NK-92 treated with Interleukin-12 subunit alpha and Interleukin-12 subunit beta, amount 100 ng/mL, for 24 hours (cell line): ENCODE results near the gene KRT80.
"Not testable (repeated sequence)": the region's sequence is repeated elsewhere in the genome, so short reads cannot be mapped to it uniquely, and the experiment has no call there.

ENCODE experiments used
- DNase-seq: peaks from one replicate; lab custom pipeline; 2025; lab: John Stamatoyannopoulos, UW

Gene KRT80

DNA sequence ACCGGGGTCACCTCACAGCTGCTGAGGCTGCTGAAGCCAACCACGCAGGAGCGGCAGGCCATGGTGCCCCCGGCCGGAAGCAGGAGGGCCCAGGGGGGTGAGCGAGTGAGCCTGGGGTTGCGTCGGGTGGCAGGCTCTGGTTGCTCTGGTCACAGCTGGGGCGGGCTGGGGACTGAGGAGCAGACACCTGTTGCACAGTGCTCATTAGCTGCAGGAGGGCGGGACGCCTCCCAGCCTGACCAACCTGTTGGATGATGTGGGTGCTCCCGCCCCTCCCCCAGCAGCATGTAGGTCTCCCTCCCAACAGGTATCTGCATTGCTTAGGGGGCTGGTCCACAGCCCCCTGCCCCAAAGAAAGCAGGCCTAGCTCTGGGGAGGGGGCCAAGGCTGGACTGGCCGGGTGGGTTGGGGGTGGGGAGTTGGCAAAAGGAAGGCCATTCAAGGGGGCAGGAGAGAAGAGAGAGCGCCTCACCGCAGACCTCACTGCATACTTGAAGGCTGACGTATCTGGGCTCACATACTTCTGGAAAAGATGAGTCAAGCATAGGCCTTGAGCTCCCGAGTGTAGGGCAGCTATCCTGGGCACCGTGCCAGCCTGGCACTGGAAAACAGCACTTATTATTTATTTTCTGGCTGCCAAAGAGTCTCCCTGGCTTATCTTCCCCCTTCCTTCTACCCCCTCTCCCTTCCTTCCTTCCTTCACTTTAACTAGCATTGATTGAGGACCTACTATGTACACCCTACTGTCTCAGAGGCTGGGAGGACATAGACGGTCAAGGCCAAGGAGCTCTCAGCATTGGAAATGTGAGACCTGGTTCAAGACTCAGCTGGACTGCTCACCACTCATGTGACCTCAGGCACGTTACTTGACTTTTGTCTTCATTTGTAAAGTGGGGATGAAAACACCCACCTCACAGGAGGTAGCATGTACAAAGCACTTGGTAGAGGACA is at the start of gene KRT80:
TSS of gene KRT80 (minus strand) at position 174 of the 951 bp plus-strand sequence. CDS start at position 62, 112 bp downstream.
- no peak for DNase-seq

DNA sequence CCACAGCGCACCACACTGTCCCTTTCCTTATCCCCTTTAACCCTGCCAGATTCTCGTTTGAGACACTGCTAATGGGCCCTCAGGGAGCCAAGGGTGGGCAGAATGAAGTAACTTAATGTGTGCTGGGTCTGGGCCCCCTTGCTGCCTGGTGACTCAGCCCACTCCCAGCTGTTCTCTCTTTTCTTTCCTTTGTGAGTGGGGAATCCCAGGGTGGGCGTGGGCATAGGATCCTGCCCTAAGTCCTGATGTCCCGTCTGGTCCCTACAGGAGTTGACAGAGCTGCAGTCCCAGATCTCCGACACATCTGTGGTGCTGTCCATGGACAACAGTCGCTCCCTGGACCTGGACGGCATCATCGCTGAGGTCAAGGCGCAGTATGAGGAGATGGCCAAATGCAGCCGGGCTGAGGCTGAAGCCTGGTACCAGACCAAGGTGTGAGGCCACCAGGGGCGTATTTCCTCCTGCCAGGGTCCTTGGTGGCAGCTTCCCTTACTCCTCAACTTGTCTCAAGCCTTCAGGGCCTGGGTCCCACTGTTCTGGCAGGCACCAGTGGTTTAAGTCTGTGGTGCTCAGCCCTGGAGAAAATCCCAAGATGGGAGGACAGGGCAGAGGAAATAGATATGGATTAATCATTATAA is 49.5 kb upstream of the KRT80 start:
- DNase-seq = no peak

DNA sequence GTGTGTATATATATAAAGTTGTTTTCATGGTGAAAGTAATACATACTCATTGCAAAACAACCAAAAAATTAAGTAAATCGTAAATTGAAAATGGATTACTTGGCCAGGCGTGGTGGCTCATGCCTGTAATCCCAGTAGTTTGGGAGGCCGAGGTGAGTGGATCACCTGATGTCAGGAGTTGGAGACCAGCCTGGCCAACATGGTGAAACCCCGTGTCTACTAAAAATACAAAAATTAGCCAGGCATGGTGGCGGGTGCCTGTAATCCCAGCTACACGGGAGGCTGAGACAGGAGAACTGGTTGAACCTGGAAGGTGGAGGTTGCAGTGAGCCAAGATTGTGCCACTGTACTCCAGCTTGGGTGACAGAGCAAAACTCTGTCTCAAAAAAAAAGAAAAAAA is 48.4 kb upstream of the KRT80 start:
- DNase-seq = not testable (repeated sequence)

DNA sequence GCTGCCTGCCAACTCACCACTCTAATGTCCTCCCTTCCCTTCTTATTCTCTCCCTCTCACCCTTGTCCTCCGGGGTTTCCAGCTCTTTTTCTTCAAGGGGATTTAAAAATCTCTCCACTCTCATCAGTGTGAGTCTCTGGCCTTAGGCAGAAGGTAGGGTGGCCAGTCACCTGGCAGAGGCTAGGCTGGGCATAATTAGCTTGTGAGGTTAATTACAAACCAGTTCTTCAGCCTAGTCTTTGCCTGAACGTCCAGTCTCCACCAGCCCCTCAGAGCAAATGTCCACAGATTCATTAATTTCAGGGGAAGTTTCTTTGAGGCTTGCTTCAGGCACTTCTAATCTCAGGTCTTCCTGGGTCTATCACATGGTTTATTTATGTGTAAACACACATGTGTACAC is 48.0 kb upstream of the KRT80 start:
- no peak for DNase-seq

DNA sequence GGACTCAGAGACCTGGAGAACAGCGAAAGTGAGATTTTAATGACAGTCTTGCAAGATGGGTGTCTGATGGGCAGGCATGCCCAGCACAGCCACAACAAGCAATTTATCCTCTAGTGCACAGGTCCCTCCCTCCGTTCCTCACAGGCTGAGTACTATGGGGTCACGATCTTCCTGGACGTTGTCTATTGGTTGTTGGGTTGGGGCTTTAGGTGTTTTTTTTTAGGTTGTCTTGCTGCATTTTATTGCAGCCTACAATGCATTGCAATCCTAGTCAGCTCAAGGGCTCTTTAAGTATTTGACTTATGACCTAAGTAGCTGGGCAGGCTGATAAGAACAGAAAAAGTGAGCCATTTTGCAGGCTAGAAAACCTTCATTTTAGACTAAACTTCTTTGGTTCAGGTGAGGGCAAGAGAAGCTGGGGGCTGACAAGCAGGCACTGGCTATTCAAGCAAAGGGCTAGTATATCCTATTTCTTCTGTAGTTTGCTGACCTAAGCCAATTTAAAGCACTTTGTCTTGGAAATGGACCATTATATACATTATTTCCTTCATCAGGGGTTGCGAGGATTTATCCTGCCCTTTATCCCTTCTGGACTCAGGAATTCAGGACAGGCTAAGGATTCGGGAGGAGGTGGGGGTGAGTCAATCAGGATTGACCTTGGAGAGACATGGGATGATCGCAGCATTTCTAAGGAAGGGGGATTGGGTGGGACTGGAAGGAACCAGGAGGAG is 47.3 kb upstream of the KRT80 start:
- DNase-seq = no peak

DNA sequence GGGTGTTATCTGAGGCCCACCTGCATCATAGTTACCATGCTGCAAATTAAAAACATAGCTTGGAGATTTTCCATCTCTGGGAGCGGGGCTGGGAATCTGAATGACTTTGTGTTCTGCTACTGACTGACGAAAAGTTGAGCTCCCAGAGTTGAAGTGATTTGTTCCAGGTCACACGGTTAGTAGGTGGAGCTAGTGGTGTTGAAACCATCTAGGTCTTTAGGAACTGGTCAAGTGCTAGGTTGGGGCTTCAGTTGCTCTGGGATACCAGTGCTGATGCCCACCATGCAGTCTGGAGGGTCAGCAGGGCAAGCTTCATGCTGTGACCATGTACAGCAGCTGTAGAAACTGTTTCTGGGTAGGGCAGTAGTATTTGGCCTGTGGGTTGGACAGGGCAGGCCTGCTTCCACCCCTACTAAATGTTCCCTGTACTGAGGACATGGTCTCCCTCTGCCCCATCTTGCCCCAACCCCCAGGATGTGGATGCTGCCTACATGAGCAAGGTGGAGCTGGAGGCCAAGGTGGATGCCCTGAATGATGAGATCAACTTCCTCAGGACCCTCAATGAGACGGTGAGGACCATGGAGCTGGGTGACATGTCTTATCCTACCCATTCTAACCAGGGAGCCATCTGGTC is 46.5 kb upstream of the KRT80 start:
- no peak for DNase-seq

DNA sequence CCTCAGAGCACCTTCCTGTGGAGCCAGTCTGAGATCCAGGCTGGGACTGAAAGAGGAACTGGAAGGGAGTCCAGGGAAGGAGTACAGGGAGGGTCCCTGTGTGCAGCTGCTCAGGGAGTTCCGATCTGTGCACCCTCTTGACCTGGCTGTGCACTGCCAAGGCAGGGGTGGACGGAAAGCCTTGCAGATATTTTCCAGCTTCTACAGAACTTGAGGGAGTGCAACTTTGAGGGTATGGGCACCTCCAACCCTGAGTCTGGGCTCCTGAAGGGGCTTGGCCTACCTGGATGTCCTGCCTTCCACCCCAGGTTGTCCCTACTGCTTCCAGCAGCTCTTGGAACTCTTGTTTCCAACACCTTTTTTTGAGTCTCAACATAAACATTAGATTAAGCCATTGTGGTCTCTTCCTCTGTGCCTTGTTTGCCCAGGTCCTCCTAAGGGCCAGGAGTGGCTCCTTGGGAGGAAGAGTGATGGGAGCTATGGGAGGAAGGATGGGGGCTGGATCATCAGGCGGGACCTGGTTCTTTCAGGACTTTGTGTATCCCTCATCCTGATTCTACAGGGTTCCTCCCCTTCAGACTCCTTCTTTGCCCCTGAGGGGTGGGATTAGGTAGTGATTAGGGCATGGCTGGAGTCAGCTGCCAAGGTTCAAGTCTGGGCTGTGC is 44.7 kb upstream of the KRT80 start:
- no peak for DNase-seq

DNA sequence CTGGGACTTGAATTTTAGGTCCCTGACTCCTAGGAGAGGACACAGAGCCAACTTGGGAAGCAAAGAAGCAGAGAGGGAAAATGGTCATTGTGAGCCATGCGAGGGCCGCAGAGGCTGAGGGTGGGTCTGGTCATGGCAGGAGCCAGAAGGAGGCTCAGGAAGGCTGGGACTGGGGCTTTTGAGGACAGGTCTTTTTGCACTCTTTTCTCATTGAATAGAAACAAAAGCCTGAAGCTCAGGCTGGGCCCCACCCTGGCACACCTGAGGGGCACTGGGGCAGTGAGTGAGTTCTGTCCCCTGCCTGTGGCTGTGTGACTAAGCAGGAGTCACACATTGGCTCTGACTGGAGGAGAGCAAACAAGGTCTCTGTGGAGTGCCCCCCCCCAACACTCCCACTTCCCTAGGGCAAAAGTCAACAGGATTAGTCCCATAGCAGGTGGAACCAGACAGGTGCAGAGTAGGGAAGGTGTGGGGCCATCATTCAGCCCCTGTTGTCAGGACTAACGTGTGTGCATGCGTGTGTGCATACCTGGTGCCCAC is 44.1 kb upstream of the KRT80 start:
- no peak for DNase-seq

DNA sequence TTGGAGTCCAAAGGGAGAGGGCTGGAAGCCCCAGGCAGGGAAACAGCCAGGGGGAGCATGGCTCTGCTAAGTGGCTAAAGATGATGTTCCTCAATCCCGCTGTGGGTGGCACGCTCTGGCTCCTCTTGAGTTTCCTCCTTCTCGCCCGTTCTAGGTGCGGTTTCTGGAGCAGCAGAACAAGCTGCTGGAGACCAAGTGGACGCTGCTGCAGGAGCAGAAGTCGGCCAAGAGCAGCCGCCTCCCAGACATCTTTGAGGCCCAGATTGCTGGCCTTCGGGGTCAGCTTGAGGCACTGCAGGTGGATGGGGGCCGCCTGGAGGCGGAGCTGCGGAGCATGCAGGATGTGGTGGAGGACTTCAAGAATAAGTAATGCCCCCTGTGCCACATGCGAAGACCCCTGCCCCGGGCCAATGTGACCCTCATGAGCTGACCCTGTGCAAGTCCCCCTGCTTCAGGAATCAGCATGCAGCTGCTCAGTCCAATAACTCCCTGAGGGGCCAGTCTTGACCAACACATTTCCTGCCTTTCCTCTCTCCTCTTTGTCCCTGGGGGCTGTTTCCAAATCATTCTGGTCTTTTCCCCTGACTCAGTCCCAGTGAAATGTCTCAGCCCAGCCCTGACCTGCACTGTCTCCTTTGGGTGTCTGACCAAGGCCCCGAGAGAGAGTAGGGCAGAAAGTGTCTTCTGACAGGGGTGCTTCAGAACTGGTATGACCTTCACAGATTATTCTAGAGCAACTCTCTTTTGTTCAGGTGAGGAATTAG is 43.4 kb upstream of the KRT80 start:
- DNase-seq = no peak

DNA sequence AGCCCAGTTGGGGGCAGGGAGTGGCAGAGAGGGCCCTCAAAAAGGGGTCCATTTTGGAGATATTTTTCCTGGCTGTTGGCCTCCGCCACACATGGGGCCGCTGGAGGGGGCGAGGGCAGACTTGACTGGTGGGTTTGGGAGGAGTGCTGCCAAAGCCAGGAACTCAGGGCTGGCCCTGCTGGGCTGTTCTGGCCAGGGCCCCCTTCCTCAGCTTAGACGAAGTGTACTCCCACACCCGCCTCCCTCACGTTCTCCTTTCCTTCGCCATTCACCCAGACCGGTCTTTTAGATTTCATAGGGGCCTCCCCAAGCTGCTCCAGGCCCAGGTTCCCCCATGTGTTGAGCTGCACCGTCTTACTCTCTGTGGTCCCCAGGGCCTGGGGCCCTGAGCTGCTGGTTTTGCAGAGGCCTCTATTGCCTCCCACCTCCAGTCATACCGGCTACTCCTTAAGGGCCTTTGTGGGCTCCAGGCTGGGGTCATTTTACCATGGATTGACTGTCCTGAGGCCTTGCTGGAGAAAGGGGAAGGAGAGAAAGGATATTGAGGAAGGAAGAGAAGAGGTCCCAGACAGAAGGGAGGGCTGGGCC is 42.5 kb upstream of the KRT80 start:
- no peak for DNase-seq

DNA sequence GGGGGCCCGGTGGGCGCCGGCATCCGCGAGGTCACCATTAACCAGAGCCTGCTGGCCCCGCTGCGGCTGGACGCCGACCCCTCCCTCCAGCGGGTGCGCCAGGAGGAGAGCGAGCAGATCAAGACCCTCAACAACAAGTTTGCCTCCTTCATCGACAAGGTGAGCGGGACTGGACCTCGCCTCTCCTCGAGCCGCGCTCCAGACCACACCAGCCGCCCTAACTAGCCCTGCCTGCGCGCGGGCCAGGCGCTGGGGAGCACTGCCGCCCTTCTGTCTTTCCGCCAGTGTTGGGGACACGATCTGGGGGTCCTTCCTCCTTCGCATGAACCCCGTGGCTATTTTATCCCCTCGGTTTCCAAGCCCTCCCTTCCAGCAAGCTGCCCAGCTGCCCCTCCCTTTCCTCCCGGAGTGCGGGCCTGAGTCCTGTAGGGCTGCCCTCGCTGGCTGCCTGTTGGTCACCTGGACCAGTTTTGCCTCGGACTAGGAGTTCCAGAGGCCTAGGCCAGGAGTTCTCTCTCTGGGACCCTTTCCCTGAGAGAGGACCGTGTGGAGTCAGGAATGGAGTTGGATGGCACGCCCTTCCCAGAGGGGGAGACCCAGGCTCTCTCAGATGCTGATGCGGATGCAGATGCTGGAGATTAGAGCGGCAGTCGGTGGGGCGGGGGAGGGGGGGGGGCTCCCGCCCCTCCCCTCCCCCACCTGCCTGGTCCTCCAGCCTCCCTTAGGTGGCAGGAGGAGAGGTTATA is 41.8 kb upstream of the KRT80 start:
- no peak for DNase-seq

DNA sequence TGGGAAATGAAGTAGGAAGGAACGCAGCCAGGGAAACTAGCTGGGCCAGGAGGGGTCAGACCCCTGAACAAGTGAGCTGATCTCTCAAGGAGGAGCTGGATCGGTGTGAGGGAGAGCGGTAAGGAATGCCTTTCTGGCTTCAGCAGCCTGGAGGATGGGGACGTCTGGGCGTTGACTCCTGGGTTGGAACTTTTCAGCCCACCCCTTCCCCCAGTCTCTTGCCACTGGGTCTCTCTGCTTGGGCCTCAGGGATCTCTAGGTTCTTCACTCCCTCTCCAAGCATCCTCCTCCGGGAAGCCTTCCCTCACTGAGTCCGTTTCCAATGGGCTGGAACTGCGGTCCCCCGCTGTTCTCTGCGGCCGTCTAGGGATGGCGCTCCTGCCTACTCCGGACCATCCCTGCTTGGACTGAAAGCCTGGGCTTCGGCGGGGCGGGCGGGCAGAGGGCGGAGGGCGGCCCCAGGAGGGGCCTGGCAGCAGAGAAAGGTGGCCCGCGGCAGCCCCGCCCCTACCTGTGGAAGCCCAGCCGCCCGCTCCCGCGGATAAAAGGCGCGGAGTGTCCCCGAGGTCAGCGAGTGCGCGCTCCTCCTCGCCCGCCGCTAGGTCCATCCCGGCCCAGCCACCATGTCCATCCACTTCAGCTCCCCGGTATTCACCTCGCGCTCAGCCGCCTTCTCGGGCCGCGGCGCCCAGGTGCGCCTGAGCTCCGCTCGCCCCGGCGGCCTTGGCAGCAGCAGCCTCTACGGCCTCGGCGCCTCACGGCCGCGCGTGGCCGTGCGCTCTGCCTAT is 41.1 kb upstream of the KRT80 start, which contains the start of gene KRT7:
TSS of gene KRT7 (plus strand) at position 570 of the 788 bp plus-strand sequence. CDS start at position 624, 54 bp downstream.
- no peak for DNase-seq

DNA sequence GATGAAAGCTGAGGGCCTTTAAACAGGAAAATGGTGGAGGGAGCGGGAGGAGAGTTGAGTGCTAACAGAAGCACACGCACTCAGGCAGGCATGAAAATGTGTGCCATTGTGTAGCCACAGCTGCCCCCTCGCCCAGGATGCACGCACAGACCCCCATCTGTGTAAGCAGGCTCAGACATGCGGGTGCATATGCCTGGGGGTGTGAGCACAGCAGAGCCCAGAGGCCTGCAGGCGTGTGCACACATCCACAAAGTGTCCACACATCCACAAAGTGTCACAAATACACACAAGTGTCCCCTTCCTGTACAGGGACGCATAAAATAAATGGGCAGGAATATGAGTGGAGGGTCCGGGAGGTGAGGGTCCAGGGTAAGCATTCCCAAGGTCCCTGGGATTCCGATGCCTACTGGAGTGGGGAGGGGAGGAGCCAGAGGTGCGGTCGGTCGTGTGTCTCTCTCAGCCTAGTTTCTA is 40.4 kb upstream of the KRT80 start:
- DNase-seq = no peak

DNA sequence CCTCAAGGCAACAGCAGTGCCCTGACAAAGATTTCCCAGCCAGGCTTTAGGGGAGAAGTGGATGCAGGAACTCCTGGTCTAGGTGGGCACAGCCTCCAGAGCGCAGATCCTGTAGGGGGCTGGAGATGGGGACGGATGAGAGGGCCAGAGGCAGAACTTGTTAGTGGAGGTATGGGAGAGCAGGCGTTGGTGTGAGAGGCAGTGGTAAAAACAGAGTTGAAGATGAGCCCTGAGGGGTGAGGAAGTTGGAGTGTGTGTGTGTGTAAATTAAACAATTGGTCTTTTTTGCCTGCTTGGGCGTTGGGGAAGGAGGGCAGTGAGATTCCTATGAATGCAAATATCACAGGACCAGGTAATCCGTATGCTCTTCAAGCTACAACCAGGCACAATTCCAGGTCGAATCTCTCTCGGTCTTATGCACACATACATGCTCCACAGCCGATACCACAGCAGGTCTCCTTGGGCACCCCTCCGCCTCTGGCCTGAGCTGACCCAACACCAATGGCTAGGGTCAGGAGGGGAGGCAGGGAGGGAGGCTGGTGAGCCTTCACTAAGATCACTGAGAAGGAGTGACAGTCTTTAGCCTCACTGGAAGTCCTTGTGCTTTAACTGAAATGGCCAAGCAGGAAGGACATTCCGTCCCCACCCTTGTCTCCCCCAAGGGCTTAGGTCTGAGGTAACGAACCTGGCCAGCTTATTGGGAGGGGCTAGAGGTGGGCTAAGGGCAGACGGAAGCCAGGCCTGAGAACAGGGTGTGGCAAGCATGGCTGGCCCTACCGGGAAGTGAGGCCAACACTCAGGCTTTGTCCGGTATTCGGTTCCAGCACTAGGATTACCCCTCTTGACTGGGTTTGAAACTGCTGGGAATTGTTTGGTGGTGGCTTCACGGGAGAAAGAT is 39.7 kb upstream of the KRT80 start:
- no peak for DNase-seq

DNA sequence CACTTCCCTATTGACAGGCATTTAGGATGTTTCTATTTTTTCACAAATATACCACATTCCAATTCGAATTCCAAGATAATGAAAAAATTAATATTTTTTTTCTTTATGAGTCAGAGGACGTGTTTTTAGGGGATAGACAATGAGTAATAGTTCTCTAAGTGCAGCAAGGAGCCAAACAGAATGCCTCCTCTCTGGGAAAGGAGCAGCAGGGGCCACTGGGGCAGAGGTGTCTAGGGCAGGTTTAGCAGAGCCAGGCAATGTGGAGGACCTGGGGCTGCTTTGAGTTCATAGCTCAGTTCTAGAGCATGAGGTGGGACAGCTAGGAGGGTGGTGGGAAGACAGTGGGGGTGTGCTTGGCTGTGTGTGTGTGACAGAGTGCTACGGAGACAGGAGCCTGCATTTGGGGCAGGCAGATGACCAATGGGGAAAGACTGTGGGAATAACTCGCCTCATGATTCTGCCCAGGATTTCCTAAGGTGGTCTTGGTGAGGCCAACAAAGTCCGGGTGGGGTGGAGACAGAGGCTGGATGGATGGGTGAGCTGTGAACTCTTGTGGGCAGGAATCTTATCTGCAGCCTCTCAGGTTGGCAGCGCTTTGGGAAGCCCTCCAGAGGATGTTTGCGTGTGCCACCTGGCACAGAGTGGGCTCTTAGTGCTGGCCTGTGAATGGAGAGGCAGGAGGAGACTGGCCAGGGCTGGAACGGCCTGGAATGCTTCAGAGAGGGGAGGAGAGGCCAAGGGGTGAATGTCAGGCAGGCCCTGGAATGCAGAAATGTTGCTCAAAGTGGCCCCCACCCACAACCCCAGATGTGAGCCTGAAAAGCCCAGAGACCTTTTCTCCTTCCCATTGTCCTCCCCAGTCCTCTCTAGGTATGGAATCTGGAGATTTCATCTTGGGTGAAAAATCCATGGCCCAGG is 38.8 kb upstream of the KRT80 start:
- DNase-seq = no peak

DNA sequence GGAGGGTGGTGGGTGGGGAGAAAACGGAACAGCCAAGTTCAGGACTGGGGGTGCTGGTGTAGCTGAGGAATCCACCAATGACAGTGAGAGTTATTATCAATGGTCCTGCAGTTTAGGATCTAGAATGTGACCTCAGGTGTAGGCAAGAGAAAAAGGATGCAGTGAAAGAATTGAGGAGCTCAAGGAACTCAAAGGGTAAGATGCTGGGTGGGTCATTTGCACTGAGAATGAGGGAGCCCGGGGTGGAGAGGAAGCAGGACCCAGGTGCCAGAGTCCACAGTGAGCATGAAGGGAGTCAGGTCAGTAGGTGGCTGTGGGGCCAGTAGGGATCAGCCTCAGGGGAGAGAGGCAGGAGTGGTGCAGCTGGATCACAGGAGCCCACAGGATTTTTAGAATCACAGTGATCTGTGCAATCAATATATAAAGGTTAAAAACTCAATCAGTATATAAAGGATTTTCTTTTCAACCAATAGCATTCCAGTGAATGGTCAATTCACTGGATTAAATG is 38.1 kb upstream of the KRT80 start:
- DNase-seq = no peak
